Endodermal cell (in vitro differentiated cells): ENCODE measurements around the gene GBA3. TPM values are rescaled to one million over a fixed set of nuclear protein-coding genes. Genes with fewer than 3 reads are reported as not detected.

Experiments used
- DNase-seq: peaks from one replicate; pipeline ENCODE4 v3.0.0-alpha.2; 2017
- H3K27ac ChIP-seq: 2 replicates; pipeline ENCODE4 v1.5.1; 2013; ENCODE audit warnings: mild to moderate bottlenecking, low read depth, low read length, moderate library complexity
- H3K27me3 ChIP-seq: 2 replicates; pipeline ENCODE4 v1.6.1; 2013; ENCODE audit warnings: mild to moderate bottlenecking, low read length, moderate library complexity; ENCODE audit not compliant: insufficient read depth, control insufficient read depth, poor library complexity, severe bottlenecking
- H3K36me3 ChIP-seq: 2 replicates; pipeline ENCODE4 v1.7.0; 2013; ENCODE audit warnings: mild to moderate bottlenecking, low read length, moderate library complexity; ENCODE audit not compliant: control insufficient read depth, insufficient read depth
- H3K4me1 ChIP-seq: one replicate; pipeline ENCODE4 v1.7.0; 2013; ENCODE audit warnings: low read length; ENCODE audit not compliant: control insufficient read depth, insufficient read depth
- H3K4me3 ChIP-seq: 2 replicates; pipeline ENCODE4 v1.5.1; 2013; ENCODE audit warnings: mild to moderate bottlenecking, low read length, moderate library complexity
- H3K9ac ChIP-seq: 2 replicates; pipeline ENCODE4 v1.6.1; 2013; ENCODE audit warnings: mild to moderate bottlenecking, low read length, moderate library complexity; ENCODE audit not compliant: poor library complexity, severe bottlenecking; ENCODE audit errors: extremely low read depth
- H3K9me3 ChIP-seq: 2 replicates; pipeline ENCODE4 v1.6.1; 2013; ENCODE audit warnings: mild to moderate bottlenecking, low read length, moderate library complexity; ENCODE audit not compliant: control insufficient read depth
- H3K27ac Mint-ChIP-seq: 2 replicates; pipeline ENCODE4 v1.8.0; 2020; ENCODE audit warnings: mixed read lengths
- H3K27me3 Mint-ChIP-seq: 2 replicates; pipeline ENCODE4 v1.8.0; 2021; ENCODE audit warnings: mild to moderate bottlenecking, mixed read lengths; ENCODE audit not compliant: insufficient read depth
- H3K36me3 Mint-ChIP-seq: 2 replicates; pipeline ENCODE4 v1.8.0; 2020; ENCODE audit warnings: low read depth, mixed read lengths
- H3K4me1 Mint-ChIP-seq: 2 replicates; pipeline ENCODE4 v1.8.0; 2020; ENCODE audit warnings: mixed read lengths
- H3K4me3 Mint-ChIP-seq: 2 replicates; pipeline ENCODE4 v1.8.0; 2020; ENCODE audit warnings: mild to moderate bottlenecking, moderate library complexity, mixed read lengths
- H3K9me3 Mint-ChIP-seq: 2 replicates; pipeline ENCODE4 v1.8.0; 2020; ENCODE audit warnings: mild to moderate bottlenecking, mixed read lengths
- CTCF ChIP-seq: fragments of 200-600 bp; sonication (generic); conservative IDR thresholded peaks from 2 replicates; pipeline ENCODE4 v1.5.0; 2021; ENCODE audit warnings: antibody characterized with exemption, mild to moderate bottlenecking
- WGBS, 2 experiments: methylation state at CpG; one replicate each; pipeline versions ENCODE4 v1.1.5 to v1.1.7; 2013; ENCODE audit warnings: missing lambda C conversion rate in 2 of 2, mixed read lengths in 1 of 2; ENCODE audit not compliant: insufficient coverage in 1 of 2, insufficient read length in 1 of 2; 5-methylcytosine and 5-hydroxymethylcytosine counted together
- total RNA-seq, 2 donors: library from RNA; stranded (reverse); fragmentation: NEBNext Ultra II Directional in 1 of 2; extraction: Animal tissue kit (Norgen Biotek cat#: 25700) in 1 of 2; gene quantifications; 2 replicates in 1 of 2; 3 replicates in 1 of 2; pipeline ENCODE4 v1.2.1, GENCODE V29; 2021

The GBA3 gene
- total RNA-seq, 2 donors from 2014 or later = not detected

GRCh38 chr4:22814906-22815305 is 122.2 kb downstream of the GBA3 start:
- no peaks in the 10 kb centered on the region for H3K27me3 Mint-ChIP-seq

GRCh38 chr4:22824091-22824490 is 131.4 kb downstream of the GBA3 start:
- no peak overlapping the region for H3K27ac ChIP-seq
- H3K9ac ChIP-seq = no peak overlapping the region
- H3K9me3 ChIP-seq = no peaks in the 10 kb centered on the region
- Mint-ChIP-seq H3K9me3 (no peaks in the 10 kb centered on the region), H3K36me3 (no peaks in the 10 kb centered on the region), H3K4me3 (no peak overlapping the region), H3K27me3 (no peaks in the 10 kb centered on the region), H3K27ac (no peak overlapping the region), H3K4me1 (no peaks in the 10 kb centered on the region)
- H3K4me1 ChIP-seq = no peaks in the 10 kb centered on the region
- H3K4me3 ChIP-seq = no peak overlapping the region
- H3K36me3 ChIP-seq = no peaks in the 10 kb centered on the region
- H3K27me3 ChIP-seq = no peaks in the 10 kb centered on the region
- WGBS, 2 experiments = 93 to 100% methylated on average over 2 to 6 of the region's 6 CpGs
- no peak for TF ChIP-seq CTCF
- no peak for DNase-seq

More at GRCh38 chr4:22814906-22815305, 122.2 kb downstream of the GBA3 start:
- Mint-ChIP-seq H3K4me3 (no peak overlapping the region), H3K36me3 (no peaks in the 10 kb centered on the region), H3K27ac (no peak overlapping the region), H3K9me3 (no peaks in the 10 kb centered on the region), H3K4me1 (peaks cover 3% of the 10 kb centered on the region)
- Histone ChIP-seq H3K27ac (peak overlapping the region; percentile 53), H3K9ac (no peak overlapping the region), H3K9me3 (no peaks in the 10 kb centered on the region), H3K27me3 (no peaks in the 10 kb centered on the region), H3K4me1 (no peaks in the 10 kb centered on the region), H3K36me3 (no peaks in the 10 kb centered on the region), H3K4me3 (no peak overlapping the region)
- no peak for DNase-seq
- 79 to 91% methylated on average over 1 to 2 of the region's 2 CpGs for whole genome bisulfite sequencing, 2 experiments
- TF ChIP-seq CTCF = no peak

GRCh38 chr4:22842360-22843018 is 149.8 kb downstream of the GBA3 start:
- no peak overlapping the region for H3K27ac Mint-ChIP-seq
- H3K36me3 Mint-ChIP-seq = no peaks in the 10 kb centered on the region
- no peak for TF ChIP-seq CTCF
- 65 to 76% methylated on average over 2 to 5 of the region's 5 CpGs for WGBS, 2 experiments
- H3K27ac ChIP-seq = peak overlapping the region; percentile 95
- H3K4me3 Mint-ChIP-seq = no peak overlapping the region
- no peaks in the 10 kb centered on the region for H3K27me3 ChIP-seq
- no peaks in the 10 kb centered on the region for H3K27me3 Mint-ChIP-seq
- H3K4me1 ChIP-seq = peaks cover 8% of the 10 kb centered on the region
- peaks cover 3% of the 10 kb centered on the region for H3K9me3 ChIP-seq
- no peak for DNase-seq
- H3K4me1 Mint-ChIP-seq = peaks cover 6% of the 10 kb centered on the region
- H3K36me3 ChIP-seq = no peaks in the 10 kb centered on the region
- H3K9ac ChIP-seq = no peak overlapping the region
- no peak overlapping the region for H3K4me3 ChIP-seq
- no peaks in the 10 kb centered on the region for H3K9me3 Mint-ChIP-seq
